Hematopoietic multipotent progenitor cell treated with erythropoietin and hydrocortisone succinate and interleukin-3 and kit ligand, for 6 days (in vitro differentiated cells): Measurements from ENCODE around the gene FADS2.

ENCODE experiments used
- DNase-seq: peaks from one replicate; pipeline ENCODE4 v3.0.0-alpha.2; 2015

FADS2 gene

DNA sequence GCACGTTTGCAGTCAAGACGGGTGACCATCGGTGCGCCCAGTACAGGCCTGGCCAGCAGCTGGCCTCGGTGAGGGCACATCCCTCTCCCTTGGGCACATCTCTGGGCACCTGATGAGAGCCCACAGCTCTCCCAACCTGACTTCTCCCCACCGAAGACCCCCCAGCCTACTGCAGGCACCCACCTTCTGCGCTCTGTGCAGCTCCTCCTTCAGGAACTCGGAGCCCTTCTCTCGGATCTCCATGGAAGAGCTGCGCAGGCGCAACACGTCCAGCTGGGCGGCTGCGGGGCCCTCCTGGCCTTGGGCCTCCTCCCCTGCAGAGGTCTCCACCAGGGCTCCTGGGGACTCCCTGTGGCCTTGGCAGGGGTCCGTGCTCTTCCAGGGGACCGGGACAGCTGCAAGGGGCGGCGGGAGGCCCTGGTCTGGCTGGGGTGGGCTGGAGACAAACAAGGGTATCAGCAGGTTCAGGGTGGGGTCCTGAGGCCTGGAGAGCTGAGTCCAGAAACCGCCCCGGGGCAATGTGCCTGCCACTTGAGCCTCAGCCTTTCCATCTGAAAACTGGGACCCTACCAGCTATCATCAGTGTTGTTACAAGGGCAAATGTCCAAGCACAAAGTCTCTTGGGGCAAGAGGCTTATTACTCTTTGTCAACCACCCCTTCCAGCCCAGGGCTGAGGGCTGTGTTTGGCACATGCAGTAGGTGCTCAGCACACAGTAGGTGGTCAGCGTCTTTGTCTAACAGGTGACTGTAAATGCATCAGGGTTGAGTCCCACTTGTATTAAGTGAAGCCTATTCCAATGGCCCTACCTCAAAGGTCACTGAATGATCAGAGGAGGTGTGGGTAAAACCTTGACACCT lies 80.0 kb downstream of the FADS2 start:
- DNase-seq: no peak

- DNase-seq: no peak
Observed at GRCh38 chr11:61908730-61909316, 80.7 kb downstream of the FADS2 start.

- DNase-seq: no peak
Observed at GRCh38 chr11:61910187-61911127, 82.4 kb downstream of the FADS2 start.

DNA sequence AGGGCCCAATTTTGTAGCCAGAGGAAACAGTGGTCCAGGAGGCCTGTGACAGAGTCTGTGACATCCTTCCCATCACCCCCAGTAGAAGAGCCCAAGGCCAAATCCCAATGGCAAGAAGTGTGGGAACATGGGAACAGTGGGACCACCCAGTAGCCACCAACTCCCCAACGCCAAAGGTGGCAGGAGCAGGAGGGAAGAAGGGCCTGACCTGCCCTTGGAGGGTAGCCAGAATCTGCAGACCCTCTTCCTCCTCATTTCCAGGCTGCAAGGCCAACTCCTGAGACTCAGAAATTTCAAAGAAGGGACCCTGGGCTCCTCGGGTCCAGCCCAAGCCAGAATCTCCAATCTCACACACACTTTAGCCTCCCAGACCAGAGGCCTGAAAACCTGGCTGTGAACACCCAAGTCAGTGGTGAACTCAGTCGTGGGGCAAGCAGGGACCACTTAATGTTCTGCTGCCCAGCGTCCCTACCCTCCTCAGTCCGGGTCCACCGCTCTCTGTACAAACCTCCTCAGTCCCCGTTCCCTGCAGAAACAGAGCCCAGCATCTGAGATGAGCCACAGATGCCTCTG lies 83.1 kb downstream of the FADS2 start:
- DNase-seq: no peak

DNA sequence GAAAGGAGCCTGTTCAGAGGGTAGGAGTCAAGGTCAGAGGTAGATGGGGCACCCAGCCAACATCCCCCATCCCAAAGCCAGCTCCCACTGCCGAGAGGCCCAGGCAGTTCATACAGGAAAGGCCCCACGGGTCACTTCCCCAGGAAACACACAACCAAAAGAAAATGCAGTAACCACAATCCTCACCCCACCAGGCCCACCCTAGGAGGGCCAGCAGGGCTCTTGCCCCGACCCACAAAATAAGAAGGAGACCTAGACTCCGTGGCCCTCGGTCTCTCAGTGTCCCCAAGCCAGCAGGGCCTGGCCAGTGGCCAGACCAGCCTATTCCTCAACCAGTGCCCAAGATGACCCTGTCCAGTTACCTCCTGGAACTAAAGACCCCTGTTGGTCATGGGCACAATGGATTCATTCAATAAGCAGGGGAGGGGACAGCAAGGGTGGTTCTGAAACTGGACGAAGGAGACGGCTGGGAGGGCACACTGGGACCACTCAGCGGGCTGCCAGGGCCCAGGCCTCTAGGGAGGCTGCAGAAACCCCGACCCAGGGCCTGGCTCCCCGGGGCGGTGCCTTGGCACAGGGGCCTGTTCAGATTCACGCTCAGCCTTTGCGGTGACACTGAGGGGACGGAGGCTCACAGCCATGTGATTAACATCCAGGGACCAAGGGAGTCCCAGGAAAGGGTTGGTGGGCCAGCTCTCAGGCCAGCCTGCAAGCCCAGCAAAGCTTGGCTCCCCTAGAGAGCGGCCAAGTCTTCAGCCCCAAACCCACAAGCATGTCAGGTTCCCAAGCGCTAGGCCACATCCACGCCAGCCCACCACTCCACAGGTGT lies 83.8 kb downstream of the FADS2 start:
- no peak for DNase-seq

DNA sequence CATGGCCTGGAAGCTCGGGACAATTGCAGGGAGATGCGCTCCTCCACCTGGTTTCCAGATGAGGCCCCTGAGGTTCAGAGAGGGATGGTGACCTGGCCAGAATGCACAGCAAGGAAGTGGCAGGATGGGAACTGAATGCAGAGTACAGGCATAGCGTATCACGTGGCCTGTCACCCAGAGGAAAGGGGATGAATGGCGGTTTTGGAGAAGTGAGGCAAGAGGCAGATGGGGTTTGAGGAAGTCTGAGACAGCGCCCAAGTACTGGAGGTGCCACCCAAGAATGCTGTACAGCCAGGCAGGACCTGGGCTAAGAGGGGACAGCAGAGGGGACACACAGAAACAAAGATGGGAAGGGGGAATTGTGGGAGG lies 84.4 kb downstream of the FADS2 start:
- peak; percentile 74 for DNase-seq

DNA sequence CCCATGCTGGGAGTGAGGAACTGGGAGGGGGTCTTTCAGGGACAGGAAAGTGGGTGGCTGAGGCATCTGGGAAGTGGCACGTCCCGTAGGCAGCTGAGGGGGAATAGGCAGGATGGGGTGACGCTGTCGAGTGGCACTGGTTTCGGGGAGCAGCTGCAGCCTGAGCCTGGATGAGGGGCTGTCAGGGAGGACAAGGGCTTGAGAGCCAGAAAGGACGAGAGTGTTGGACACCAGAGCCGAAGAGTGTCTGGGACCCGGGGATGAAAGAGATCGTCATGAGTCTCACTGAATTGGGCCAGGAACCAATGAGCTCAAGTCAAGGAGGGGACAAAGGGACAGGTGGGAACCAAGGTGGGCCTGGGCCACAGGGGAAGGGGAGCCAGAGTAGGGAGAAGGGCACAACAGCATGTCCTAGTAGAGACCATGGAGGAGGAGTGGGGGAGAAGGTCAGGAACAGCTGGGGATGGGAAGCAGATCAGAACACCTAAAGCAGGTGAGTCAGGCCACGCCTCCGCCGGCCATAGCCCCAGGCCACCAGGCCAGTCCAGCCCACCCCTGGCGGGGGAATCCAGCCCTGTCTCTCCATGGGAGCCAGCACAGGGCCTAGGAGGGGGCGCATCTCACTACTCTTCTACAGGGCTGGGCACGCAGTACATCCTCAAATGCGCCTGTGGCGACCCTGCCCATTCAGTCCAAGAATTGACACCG lies 85.0 kb downstream of the FADS2 start:
- no peak for DNase-seq

- no peak for DNase-seq
Observed at GRCh38 chr11:61913699-61914395, 85.7 kb downstream of the FADS2 start.

GRCh38 chr11:61914471-61915171 lies 86.5 kb downstream of the FADS2 start:
- no peak for DNase-seq

DNA sequence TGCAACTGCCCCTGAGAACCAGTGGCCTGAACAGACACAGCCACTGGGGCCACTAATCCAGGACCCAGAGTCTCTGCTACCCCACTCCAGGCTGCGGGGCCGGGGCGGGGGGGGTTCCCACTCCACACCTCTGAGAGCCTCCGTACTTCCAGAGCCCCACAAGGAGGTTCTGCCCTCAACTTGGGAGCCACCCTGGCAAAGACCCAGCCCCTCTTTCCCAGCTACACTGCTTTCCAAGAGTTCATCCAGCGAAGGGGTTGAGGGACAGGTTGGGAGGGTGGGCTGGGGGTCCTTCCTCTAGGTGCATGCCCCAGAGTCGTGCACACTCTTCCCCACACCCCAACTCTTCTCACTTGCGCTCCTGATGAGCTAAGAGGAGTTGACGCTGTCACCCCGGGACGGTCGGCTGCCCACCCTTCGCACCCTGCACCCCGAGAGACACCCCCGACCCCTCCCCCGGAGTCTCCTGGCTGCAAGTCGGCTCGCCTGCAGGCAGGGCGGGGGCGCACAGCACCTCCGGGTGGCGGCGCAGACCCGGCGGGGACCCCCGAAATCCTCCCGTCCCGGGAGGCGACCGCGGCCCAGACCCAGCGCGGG lies 88.7 kb downstream of the FADS2 start:
- DNase-seq: no peak
